RKO (cell line): ENCODE data around the gene PHOX2B.
"Not testable (repeated sequence)": the region's sequence is repeated elsewhere in the genome, so short reads cannot be mapped to it uniquely, and the experiment has no call there.

Experiments
- DNase-seq: peaks from one replicate; pipeline ENCODE4 v3.0.0-alpha.2; 2016; ENCODE audit warnings: low spot score

Gene PHOX2B

GRCh38 chr4:41712425-41712824 is 36.1 kb downstream of the PHOX2B start:
- no peak for DNase-seq

GRCh38 chr4:41711654-41712053 is 36.9 kb downstream of the PHOX2B start:
- DNase-seq: not testable (repeated sequence)

GRCh38 chr4:41709844-41710481 is 38.6 kb downstream of the PHOX2B start:
- peak; percentile 26 for DNase-seq

- DNase-seq: no peak
Observed at GRCh38 chr4:41703785-41704184, 44.7 kb downstream of the PHOX2B start.

GRCh38 chr4:41702770-41703169 is 45.8 kb downstream of the PHOX2B start:
- DNase-seq: no peak

GRCh38 chr4:41701983-41702382 is 46.5 kb downstream of the PHOX2B start:
- peak; percentile 14 for DNase-seq

- DNase-seq: no peak
Observed at GRCh38 chr4:41696763-41697162, 51.8 kb downstream of the PHOX2B start.

GRCh38 chr4:41696131-41696530 is 52.4 kb downstream of the PHOX2B start:
- no peak for DNase-seq
